Measurements from ENCODE around the gene CNOT10.

- TF ChIP-seq POLR2A (IDR thresholded peaks at IDR 0.05) (no peak), CTCF (IDR thresholded peaks at IDR 0.05) (no peak)
Measured at GRCh38 chr3:32703491-32703972, 18.5 kb downstream of the CNOT10 start.
